Trophoblast cell (in vitro differentiated cells and primary cell): ENCODE data around the gene PCDHGB5.
A peak's percentile ranks its signal among the peaks of the same experiment; 100 is the strongest.

ENCODE experiments used
- DNase-seq, 2 donors: peaks; one replicate each; pipeline ENCODE4 v3.0.0-alpha.2; 2016
- H2AFZ ChIP-seq: 2 replicates; pipeline ENCODE4 v1.6.1; 2013; ENCODE audit warnings: low read length, moderate library complexity, mild to moderate bottlenecking; ENCODE audit not compliant: insufficient read depth, poor library complexity
- H2AK5ac ChIP-seq: 2 replicates; pipeline ENCODE4 v1.6.1; 2013; ENCODE audit warnings: mild to moderate bottlenecking, low read length
- H2BK120ac ChIP-seq: 2 replicates; pipeline ENCODE4 v1.6.1; 2013; ENCODE audit warnings: low read length, mild to moderate bottlenecking, moderate library complexity; ENCODE audit not compliant: insufficient read depth, poor library complexity
- H2BK12ac ChIP-seq: 2 replicates; pipeline ENCODE4 v1.6.1; 2013; ENCODE audit warnings: mild to moderate bottlenecking, low read length, moderate library complexity
- H2BK5ac ChIP-seq: 2 replicates; pipeline ENCODE4 v1.6.1; 2013; ENCODE audit warnings: low read length, low read depth, moderate library complexity, mild to moderate bottlenecking; ENCODE audit not compliant: poor library complexity
- H3K14ac ChIP-seq: 2 replicates; pipeline ENCODE4 v1.6.1; 2013; ENCODE audit warnings: mild to moderate bottlenecking, low read length
- H3K18ac ChIP-seq: 2 replicates; pipeline ENCODE4 v1.6.1; 2013; ENCODE audit warnings: mild to moderate bottlenecking, low read length
- H3K23ac ChIP-seq: 2 replicates; pipeline ENCODE4 v1.6.1; 2013; ENCODE audit warnings: low read length
- H3K27ac ChIP-seq: 2 replicates; pipeline ENCODE4 v1.5.1; 2013; ENCODE audit warnings: low read depth, mild to moderate bottlenecking, inconsistent platforms, low read length, moderate library complexity
- H3K27me3 ChIP-seq: 2 replicates; pipeline ENCODE4 v1.6.1; 2013; ENCODE audit warnings: inconsistent platforms, mild to moderate bottlenecking, low read length, moderate library complexity; ENCODE audit not compliant: insufficient read depth
- H3K36me3 ChIP-seq, 2 experiments: 1 replicate in 1 of 2; 2 replicates in 1 of 2; pipeline ENCODE4 v1.6.1; 2013; ENCODE audit warnings: low read length in 2 of 2, mild to moderate bottlenecking in 2 of 2, moderate library complexity in 1 of 2; ENCODE audit not compliant: insufficient read depth in 2 of 2, control insufficient read depth in 1 of 2
- H3K4ac ChIP-seq: 2 replicates; pipeline ENCODE4 v1.6.1; 2013; ENCODE audit warnings: low read depth, mild to moderate bottlenecking, low read length, moderate library complexity
- H3K4me1 ChIP-seq, 2 experiments: 1 replicate in 1 of 2; 2 replicates in 1 of 2; pipeline ENCODE4 v1.6.1; 2013; ENCODE audit warnings: low read length in 2 of 2, mild to moderate bottlenecking in 2 of 2, moderate library complexity in 1 of 2; ENCODE audit not compliant: insufficient read depth in 2 of 2, control insufficient read depth in 1 of 2
- H3K4me2 ChIP-seq: 2 replicates; pipeline ENCODE4 v1.6.1; 2013; ENCODE audit warnings: inconsistent platforms, mild to moderate bottlenecking, low read length, moderate library complexity
- H3K4me3 ChIP-seq: 2 replicates; pipeline ENCODE4 v1.5.1; 2013; ENCODE audit warnings: mild to moderate bottlenecking, low read depth, low read length, inconsistent platforms
- H3K79me1 ChIP-seq: one replicate; pipeline ENCODE4 v1.6.1; 2013; ENCODE audit warnings: low read length
- H3K79me2 ChIP-seq: 2 replicates; pipeline ENCODE4 v1.6.1; 2013; ENCODE audit warnings: low read length, mild to moderate bottlenecking; ENCODE audit not compliant: control insufficient read depth, insufficient read depth, poor library complexity
- H3K9ac ChIP-seq: 2 replicates; pipeline ENCODE4 v1.6.1; 2013; ENCODE audit warnings: mild to moderate bottlenecking, low read length
- H3K9me3 ChIP-seq: 2 replicates; pipeline ENCODE4 v1.6.1; 2013; ENCODE audit warnings: low read depth, mild to moderate bottlenecking, control low read depth, inconsistent platforms, low read length; ENCODE audit not compliant: insufficient read depth
- H4K12ac ChIP-seq: 2 replicates; pipeline ENCODE4 v1.6.1; 2013; ENCODE audit warnings: low read depth, mild to moderate bottlenecking, low read length, moderate library complexity
- H4K8ac ChIP-seq: 2 replicates; pipeline ENCODE4 v1.6.1; 2013; ENCODE audit warnings: low read depth, mild to moderate bottlenecking, low read length, moderate library complexity
- H4K91ac ChIP-seq: one replicate; pipeline ENCODE4 v1.6.1; 2013; ENCODE audit warnings: low read depth, mild to moderate bottlenecking, low read length, moderate library complexity
- whole genome bisulfite sequencing: extraction: QIAGEN DNeasy Blood & Tissue Kit; methylation state at CpG from one replicate; pipeline ENCODE4 v1.1.7; 2013; ENCODE audit warnings: missing lambda C conversion rate; ENCODE audit not compliant: insufficient read length, insufficient coverage; ENCODE audit errors: extremely low coverage; 5-methylcytosine and 5-hydroxymethylcytosine counted together

Gene PCDHGB5

GRCh38 chr5:141369994-141370848 is 27.5 kb upstream of the PCDHGB5 start, which contains the start of gene PCDHGB3:
Gene PCDHGB3, plus strand, starts transcription at chr5:141370242. Its CDS starts 153 bp downstream, at chr5:141370395.
- Histone ChIP-seq H3K27ac (no peak within 1 kb of the TSS), H2BK12ac (no peak within 1 kb of the TSS), H4K91ac (no peak within 1 kb of the TSS), H3K79me2 (no peaks in the 10 kb centered on the region), H3K79me1 (no peaks in the 10 kb centered on the region), H4K8ac (no peak within 1 kb of the TSS), H4K12ac (no peak within 1 kb of the TSS), H2AK5ac (no peak within 1 kb of the TSS), H3K27me3 (no peaks in the 10 kb centered on the region), H3K23ac (no peak within 1 kb of the TSS), H3K4me2 (no peak within 1 kb of the TSS), H3K9ac (no peak within 1 kb of the TSS), H3K36me3 (peaks cover 2 to 3% of the 10 kb centered on the region in 2 experiments), H2AFZ (no peak within 1 kb of the TSS), H2BK5ac (no peak within 1 kb of the TSS), H3K9me3 (peaks cover 38% of the 10 kb centered on the region), H3K4ac (no peak within 1 kb of the TSS), H3K18ac (no peak within 1 kb of the TSS), H3K14ac (no peak within 1 kb of the TSS), H2BK120ac (no peak within 1 kb of the TSS), H3K4me3 (no peak within 1 kb of the TSS), H3K4me1 (no peaks in the 10 kb centered on the region)
- WGBS, result no CpG with 5 or more reads among the region's 32 CpGs
- no peak for DNase-seq

- H4K12ac ChIP-seq, result no peak overlapping the region
- H3K4ac ChIP-seq, result no peak overlapping the region
- no peak overlapping the region for H2BK12ac ChIP-seq
- H2BK5ac ChIP-seq, result no peak overlapping the region
- no peak overlapping the region for H3K4me2 ChIP-seq
- H2AFZ ChIP-seq, result no peak overlapping the region
- no peak overlapping the region for H4K91ac ChIP-seq
- H2AK5ac ChIP-seq, result no peak overlapping the region
- DNase-seq, result no peak
- no peak overlapping the region for H3K14ac ChIP-seq
- H3K27me3 ChIP-seq, result no peaks in the 10 kb centered on the region
- H3K79me1 ChIP-seq, result no peaks in the 10 kb centered on the region
- H3K9ac ChIP-seq, result no peak overlapping the region
- no peak overlapping the region for H2BK120ac ChIP-seq
- peaks cover 2 to 3% of the 10 kb centered on the region in 2 experiments for H3K36me3 ChIP-seq
- no peak overlapping the region for H3K23ac ChIP-seq
- no peaks in the 10 kb centered on the region for H3K79me2 ChIP-seq
- WGBS, result no CpG with 5 or more reads among the region's 69 CpGs
- H3K27ac ChIP-seq, result no peak overlapping the region
- H4K8ac ChIP-seq, result no peak overlapping the region
- H3K18ac ChIP-seq, result no peak overlapping the region
- H3K4me1 ChIP-seq, result no peaks in the 10 kb centered on the region
- H3K9me3 ChIP-seq, result peaks cover 36% of the 10 kb centered on the region
- H3K4me3 ChIP-seq, result peak overlapping the region; percentile 13
Measured at GRCh38 chr5:141371572-141372475, 25.9 kb upstream of the PCDHGB5 start.

- Histone ChIP-seq H3K14ac (no peak within 1 kb of the TSS), H3K4me1 (no peaks in the 10 kb centered on the region), H4K12ac (no peak within 1 kb of the TSS), H3K27ac (no peak within 1 kb of the TSS), H3K36me3 (peaks cover 2 to 3% of the 10 kb centered on the region in 2 experiments), H3K4me3 (peak within 1 kb of the TSS; percentile 3), H3K9me3 (peaks cover 36% of the 10 kb centered on the region), H3K4me2 (no peak within 1 kb of the TSS), H2BK12ac (no peak within 1 kb of the TSS), H3K79me1 (no peaks in the 10 kb centered on the region), H3K9ac (no peak within 1 kb of the TSS), H3K18ac (no peak within 1 kb of the TSS), H3K4ac (no peak within 1 kb of the TSS), H2AFZ (no peak within 1 kb of the TSS), H4K91ac (no peak within 1 kb of the TSS), H2BK5ac (no peak within 1 kb of the TSS), H2AK5ac (no peak within 1 kb of the TSS), H3K27me3 (no peaks in the 10 kb centered on the region), H2BK120ac (no peak within 1 kb of the TSS), H3K79me2 (no peaks in the 10 kb centered on the region), H3K23ac (no peak within 1 kb of the TSS), H4K8ac (no peak within 1 kb of the TSS)
- WGBS, result no CpG with 5 or more reads among the region's 27 CpGs
- peak in 1 of 2 donors; percentile 29 for DNase-seq
Measured at GRCh38 chr5:141373673-141374317, 24.0 kb upstream of the PCDHGB5 start, which contains the start of gene PCDHGA6. Gene PCDHGA6, plus strand, starts transcription at chr5:141373891. Its CDS starts 193 bp downstream, at chr5:141374084.

GRCh38 chr5:141374627-141375026 is 23.1 kb upstream of the PCDHGB5 start:
- Histone ChIP-seq H3K9me3 (peaks cover 36% of the 10 kb centered on the region), H4K8ac (no peak overlapping the region), H3K14ac (no peak overlapping the region), H3K27me3 (no peaks in the 10 kb centered on the region), H2BK5ac (no peak overlapping the region), H2AK5ac (no peak overlapping the region), H3K18ac (no peak overlapping the region), H2AFZ (no peak overlapping the region), H3K4me1 (no peaks in the 10 kb centered on the region), H2BK120ac (no peak overlapping the region), H3K36me3 (peaks cover 2 to 3% of the 10 kb centered on the region in 2 experiments), H3K4ac (no peak overlapping the region), H4K12ac (no peak overlapping the region), H3K4me2 (no peak overlapping the region), H3K23ac (no peak overlapping the region), H2BK12ac (no peak overlapping the region), H3K4me3 (no peak overlapping the region), H3K27ac (no peak overlapping the region), H3K79me1 (no peaks in the 10 kb centered on the region), H4K91ac (no peak overlapping the region), H3K9ac (no peak overlapping the region), H3K79me2 (no peaks in the 10 kb centered on the region)
- DNase-seq, result no peak
- WGBS, result no CpG with 5 or more reads among the region's 14 CpGs
